ENCODE results near the gene PRTFDC1. TPM values are rescaled to one million over a fixed set of nuclear protein-coding genes. Genes with fewer than 3 reads are reported as not detected.
A peak's percentile ranks its signal among the peaks of the same experiment; 100 is the strongest.
"Not testable (repeated sequence)": the region's sequence is repeated elsewhere in the genome, so short reads cannot be mapped to it uniquely, and the experiment has no call there.

PRTFDC1 gene
- total RNA-seq, 3 donors from 2014 or later (not counting 1 experiment from before 2014, with no cell fraction given): 1.2 to 1.9 (median 1.4) TPM

GRCh38 chr10:24922222-24922868, 30.1 kb downstream of the PRTFDC1 start:
- peaks cover 17 to 22% of the 10 kb centered on the region in 2 donors for H3K4me1 Mint-ChIP-seq
- intact Hi-C loops (cut with micrococcal nuclease); H3K4me3 ChIP-seq (ENCODE audit: low read length); DNase-seq; H3K27me3 Mint-ChIP-seq (ENCODE audit: low read depth in 2 of 2); H3K4me1 ChIP-seq (ENCODE audit: control insufficient read depth, insufficient read depth, low read length); H3K36me3 ChIP-seq (ENCODE audit: control insufficient read depth, insufficient read depth, low read length); H3K27ac Mint-ChIP-seq; H3K4me3 Mint-ChIP-seq; ATAC-seq; H3K27me3 ChIP-seq (ENCODE audit: control insufficient read depth, insufficient read depth, low read length); H3K27ac ChIP-seq (ENCODE audit: low read length); H3K9me3 ChIP-seq (ENCODE audit: control insufficient read depth, insufficient read depth, low read length); H3K9me3 Mint-ChIP-seq: not testable (repeated sequence)
- 98% methylated on average over 6 of the region's 6 CpGs for WGBS (ENCODE audit: insufficient coverage)
- peaks cover 14% of the 10 kb centered on the region for H3K36me3 Mint-ChIP-seq

DNA sequence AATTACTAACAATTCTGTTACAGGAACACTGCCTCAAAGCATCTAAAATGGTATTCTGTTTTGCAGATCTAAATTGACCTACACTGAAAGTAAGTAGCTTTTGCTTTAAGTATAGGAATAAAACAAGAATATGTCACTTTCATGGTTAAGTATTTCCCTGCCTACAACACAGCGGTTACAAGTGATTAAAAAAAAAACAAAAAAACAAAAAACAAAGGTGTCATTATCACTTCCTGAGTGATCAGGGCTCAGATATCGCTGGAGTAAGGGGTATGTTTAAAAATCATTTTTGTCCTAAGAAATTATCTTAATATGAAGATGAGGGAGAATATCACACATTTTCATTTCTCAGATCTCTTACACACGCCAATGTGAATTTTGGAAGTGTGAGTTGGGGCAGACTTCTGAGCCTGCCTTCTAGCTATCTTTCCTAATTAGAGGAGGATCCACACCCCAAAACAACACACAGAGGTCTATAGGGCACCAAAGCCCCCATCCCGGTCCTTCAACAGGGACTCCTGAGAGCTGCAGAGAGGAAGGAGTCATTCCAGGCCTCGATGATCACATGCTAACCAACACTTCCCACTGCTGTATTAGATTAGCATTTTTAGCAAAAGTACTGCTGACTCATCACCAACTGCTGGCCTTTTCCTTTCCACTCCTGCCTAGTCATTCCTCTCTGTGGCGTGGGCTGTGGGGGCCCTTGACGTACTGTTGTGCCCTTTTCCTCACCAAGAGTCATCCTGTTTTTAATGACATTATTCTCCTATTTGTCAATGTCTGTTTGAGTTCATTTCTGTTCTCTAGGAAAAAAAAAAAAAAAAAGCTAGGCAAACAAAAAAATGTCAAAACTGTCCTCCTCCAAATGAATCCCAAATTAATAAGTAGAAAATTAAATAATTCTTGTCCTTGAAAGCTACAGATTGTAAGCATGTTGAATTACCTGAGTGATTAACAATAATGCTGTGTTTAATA, 31.2 kb downstream of the PRTFDC1 start:
- H3K27ac ChIP-seq (ENCODE audit: low read length): no peak overlapping the region
- peak in 1 of 2 donors; percentile 27 for DNase-seq
- H3K4me3 Mint-ChIP-seq: peak overlapping the region; percentile 38

DNA sequence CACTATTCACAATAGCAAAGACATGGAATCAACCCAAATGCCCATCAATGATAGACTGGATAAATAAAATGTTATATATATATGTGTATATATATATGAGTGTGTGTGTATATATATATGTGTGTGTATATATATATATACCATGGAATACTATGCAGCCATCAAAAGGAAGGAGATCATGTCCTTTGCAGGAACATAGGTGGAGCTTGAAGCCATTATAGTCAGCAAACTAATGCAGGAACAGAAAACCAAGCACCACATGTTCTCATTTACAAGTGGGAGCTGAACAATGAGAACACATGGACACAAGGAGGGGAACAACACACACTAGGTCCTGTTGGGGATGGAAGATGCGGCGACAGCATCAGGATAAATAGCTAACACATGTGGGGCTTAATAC, 32.2 kb downstream of the PRTFDC1 start:
- H3K9me3 Mint-ChIP-seq; DNase-seq; intact Hi-C loops (cut with micrococcal nuclease); ATAC-seq; H3K36me3 ChIP-seq (ENCODE audit: control insufficient read depth, insufficient read depth, low read length); H3K4me3 Mint-ChIP-seq; H3K9me3 ChIP-seq (ENCODE audit: control insufficient read depth, insufficient read depth, low read length); H3K27ac ChIP-seq (ENCODE audit: low read length); H3K4me1 ChIP-seq (ENCODE audit: control insufficient read depth, insufficient read depth, low read length); H3K4me3 ChIP-seq (ENCODE audit: low read length); H3K27me3 Mint-ChIP-seq (ENCODE audit: low read depth in 2 of 2); H3K27ac Mint-ChIP-seq; H3K27me3 ChIP-seq (ENCODE audit: control insufficient read depth, insufficient read depth, low read length): not testable (repeated sequence)
- peaks cover 14% of the 10 kb centered on the region for H3K36me3 Mint-ChIP-seq
- 100% methylated on average over 2 of the region's 2 CpGs for WGBS (ENCODE audit: insufficient coverage)
- H3K4me1 Mint-ChIP-seq: peaks cover 17 to 22% of the 10 kb centered on the region in 2 donors

More for the DNA sequence above, 31.2 kb downstream of the PRTFDC1 start:
- Mint-ChIP-seq H3K4me1 (peaks cover 17 to 22% of the 10 kb centered on the region in 2 donors), H3K9me3 (peaks cover 2 to 7% of the 10 kb centered on the region in 2 donors), H3K36me3 (peaks cover 14% of the 10 kb centered on the region), H3K27ac (peak overlapping the region; percentile 49 to 72), H3K27me3 (ENCODE audit: low read depth in 2 of 2) (no peaks in the 10 kb centered on the region)
- ATAC-seq: peak; percentile 35 to 58 (median 54)
- TF ChIP-seq CTCF (IDR thresholded peaks at IDR 0.05): no peak
- H3K4me1 ChIP-seq (ENCODE audit: control insufficient read depth, insufficient read depth, low read length): peaks cover 5% of the 10 kb centered on the region
- H3K4me3 ChIP-seq (ENCODE audit: low read length): no peak overlapping the region
- intact Hi-C loops (cut with micrococcal nuclease): no loop called here
- no peaks in the 10 kb centered on the region for H3K27me3 ChIP-seq (ENCODE audit: control insufficient read depth, insufficient read depth, low read length)
- no peaks in the 10 kb centered on the region for H3K36me3 ChIP-seq (ENCODE audit: control insufficient read depth, insufficient read depth, low read length)
- WGBS (ENCODE audit: insufficient coverage): 5% methylated on average over 4 of the region's 7 CpGs
- peaks cover 4% of the 10 kb centered on the region for H3K9me3 ChIP-seq (ENCODE audit: control insufficient read depth, insufficient read depth, low read length)

DNA sequence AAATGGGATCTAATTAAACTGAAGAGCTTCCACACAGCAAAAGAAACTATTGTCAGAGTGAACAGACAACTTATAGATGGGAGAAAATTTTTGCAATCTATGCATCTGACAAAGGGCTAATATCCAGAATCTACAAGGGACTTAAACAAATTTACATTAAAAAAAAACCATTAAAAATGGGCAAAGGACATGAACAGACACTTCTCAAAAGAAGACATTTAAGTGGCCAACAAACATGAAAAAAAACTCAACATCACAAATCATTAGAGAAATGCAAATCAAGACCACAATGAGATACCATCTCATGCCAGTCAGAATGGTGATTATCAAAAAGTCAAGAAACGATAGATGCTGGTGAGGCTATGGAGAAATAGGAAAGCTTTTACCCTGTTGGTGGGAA, 32.8 kb downstream of the PRTFDC1 start:
- H3K36me3 ChIP-seq (ENCODE audit: control insufficient read depth, insufficient read depth, low read length); H3K4me1 ChIP-seq (ENCODE audit: control insufficient read depth, insufficient read depth, low read length); intact Hi-C loops (cut with micrococcal nuclease); H3K9me3 ChIP-seq (ENCODE audit: control insufficient read depth, insufficient read depth, low read length); H3K4me3 ChIP-seq (ENCODE audit: low read length); H3K4me3 Mint-ChIP-seq; DNase-seq; H3K9me3 Mint-ChIP-seq; H3K27me3 ChIP-seq (ENCODE audit: control insufficient read depth, insufficient read depth, low read length); H3K27ac Mint-ChIP-seq; H3K27me3 Mint-ChIP-seq (ENCODE audit: low read depth in 2 of 2); H3K27ac ChIP-seq (ENCODE audit: low read length); ATAC-seq: not testable (repeated sequence)
- Mint-ChIP-seq H3K4me1 (peaks cover 17 to 22% of the 10 kb centered on the region in 2 donors), H3K36me3 (peaks cover 12% of the 10 kb centered on the region)
- 88% methylated on average over 1 of the region's 1 CpG for WGBS (ENCODE audit: insufficient coverage)

Measured in natural killer cell (primary cell).